ENCODE measurements around the gene SRGAP2C.
"Not testable (repeated sequence)": the region's sequence is repeated elsewhere in the genome, so short reads cannot be mapped to it uniquely, and the experiment has no call there.

DNA sequence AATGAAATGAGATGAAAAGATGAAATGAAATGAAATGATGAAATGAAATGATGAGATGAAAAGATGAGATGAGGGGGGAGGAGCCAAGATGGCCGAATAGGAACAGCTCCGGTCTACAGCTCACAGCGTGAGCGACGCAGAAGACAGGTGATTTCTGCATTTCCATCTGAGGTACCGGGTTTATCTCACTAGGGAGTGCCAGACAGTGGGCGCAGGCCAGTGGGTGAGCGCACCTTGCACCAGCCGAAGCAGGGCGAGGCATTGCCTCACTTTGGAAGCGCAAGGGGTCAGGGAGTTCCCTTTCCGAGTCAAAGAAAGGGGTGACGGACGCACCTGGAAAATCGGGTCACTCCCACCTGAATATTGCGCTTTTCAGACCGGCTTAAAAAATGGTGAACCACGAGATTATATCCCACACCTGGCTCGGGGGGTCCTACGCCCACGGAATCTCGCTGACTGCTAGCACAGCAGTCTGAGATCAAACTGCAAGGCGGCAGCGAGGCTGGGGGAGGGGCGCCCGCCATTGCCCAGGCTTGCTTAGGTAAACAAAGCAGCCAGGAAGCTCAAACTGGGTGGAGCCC, 216.7 kb downstream of the SRGAP2C start:
- not testable (repeated sequence) for TF ChIP-seq POLR2AphosphoS5 (IDR thresholded peaks at IDR 0.05; ENCODE audit: insufficient read depth, low read depth, low read length); POLR2A (IDR thresholded peaks at IDR 0.05; ENCODE audit: low read depth, low read length)
- TF ChIP-seq, protein P1, sequence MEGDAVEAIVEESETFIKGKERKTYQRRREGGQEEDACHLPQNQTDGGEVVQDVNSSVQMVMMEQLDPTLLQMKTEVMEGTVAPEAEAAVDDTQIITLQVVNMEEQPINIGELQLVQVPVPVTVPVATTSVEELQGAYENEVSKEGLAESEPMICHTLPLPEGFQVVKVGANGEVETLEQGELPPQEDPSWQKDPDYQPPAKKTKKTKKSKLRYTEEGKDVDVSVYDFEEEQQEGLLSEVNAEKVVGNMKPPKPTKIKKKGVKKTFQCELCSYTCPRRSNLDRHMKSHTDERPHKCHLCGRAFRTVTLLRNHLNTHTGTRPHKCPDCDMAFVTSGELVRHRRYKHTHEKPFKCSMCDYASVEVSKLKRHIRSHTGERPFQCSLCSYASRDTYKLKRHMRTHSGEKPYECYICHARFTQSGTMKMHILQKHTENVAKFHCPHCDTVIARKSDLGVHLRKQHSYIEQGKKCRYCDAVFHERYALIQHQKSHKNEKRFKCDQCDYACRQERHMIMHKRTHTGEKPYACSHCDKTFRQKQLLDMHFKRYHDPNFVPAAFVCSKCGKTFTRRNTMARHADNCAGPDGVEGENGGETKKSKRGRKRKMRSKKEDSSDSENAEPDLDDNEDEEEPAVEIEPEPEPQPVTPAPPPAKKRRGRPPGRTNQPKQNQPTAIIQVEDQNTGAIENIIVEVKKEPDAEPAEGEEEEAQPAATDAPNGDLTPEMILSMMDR (IDR thresholded peaks at IDR 0.05; ENCODE audit: extremely low read depth in 1 of 2, insufficient read depth in 1 of 2, low read depth in 1 of 2, low read length in 2 of 2): not testable (repeated sequence)
- TF ChIP-seq, protein P2, sequence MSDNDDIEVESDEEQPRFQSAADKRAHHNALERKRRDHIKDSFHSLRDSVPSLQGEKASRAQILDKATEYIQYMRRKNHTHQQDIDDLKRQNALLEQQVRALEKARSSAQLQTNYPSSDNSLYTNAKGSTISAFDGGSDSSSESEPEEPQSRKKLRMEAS (IDR thresholded peaks at IDR 0.05; ENCODE audit: insufficient read depth, insufficient read length): not testable (repeated sequence)
